GM12878 (cell line): ENCODE measurements around the gene PDE7B. TPM values are rescaled to one million over a fixed set of nuclear protein-coding genes. Genes with fewer than 3 reads are reported as not detected.

Experiments
- ATAC-seq: fragments of 200-7000 bp; cut with Tn5 transposase; 3 replicates; pipeline ENCODE4 v1.9.1; 2020; ENCODE audit warnings: mild to moderate bottlenecking, moderate library complexity
- BruUV-seq: library from RNA; stranded (reverse); fragments of 400-500 nt; replicated peaks from 2 replicates; lab custom pipeline; 2021; lab: Mats Ljungman, UMichigan
- CTCF ChIA-PET: fragments of 300-600 bp; sonication (Branson Sonifier 250); formaldehyde crosslinking; extraction: SDS; loops from one replicate; lab custom pipeline; 2021; ENCODE audit warnings: inconsistent platforms; lab: Yijun Ruan, JAX
- POLR2A ChIA-PET: fragments of 350-600 bp; formaldehyde crosslinking; extraction: SDS; loops from one replicate; lab custom pipeline; 2021; ENCODE audit warnings: inconsistent platforms; lab: Charles Lee
- RAD21 ChIA-PET: fragments of 300-600 bp; sonication (Branson Sonifier 250); formaldehyde crosslinking; loops from one replicate; lab custom pipeline; 2023; ENCODE audit warnings: antibody characterized with exemption; ENCODE audit not compliant: unreplicated experiment; lab: Charles Lee
- SMC1A ChIA-PET: fragments of 300-600 bp; sonication (Branson Sonifier 250); formaldehyde crosslinking; loops from one replicate; lab custom pipeline; 2023; ENCODE audit not compliant: unreplicated experiment, uncharacterized antibody; lab: Charles Lee
- DNase-seq: peaks from one replicate; pipeline ENCODE4 v3.0.0-alpha.2; 2011; ENCODE audit warnings: low read depth, low spot score
- FAIRE-seq: peaks from 3 replicates; lab custom pipeline; 2011; peaks lifted over from hg19 to GRCh38; lab: Jason Lieb, UNC
- H2AFZ ChIP-seq: 2 replicates; pipeline ENCODE4 v1.6.0; 2011; ENCODE audit warnings: low read depth, low read length, control low read depth; ENCODE audit not compliant: control insufficient read depth
- H3K27ac ChIP-seq: 2 replicates; pipeline ENCODE4 v1.5.1; 2011; ENCODE audit warnings: control low read depth; ENCODE audit not compliant: control insufficient read depth, insufficient read depth
- H3K27me3 ChIP-seq, 2 experiments: replicated peaks in 1 of 2; 2 replicates each; pipeline versions ENCODE4 v1.6.0 to v1.6.1; 2011; ENCODE audit warnings: low read length in 1 of 2; ENCODE audit not compliant: control insufficient read depth in 2 of 2, insufficient read depth in 2 of 2
- H3K36me3 ChIP-seq, 2 experiments: 2 replicates each; pipeline ENCODE4 v1.5.1; 2011; ENCODE audit warnings: low read length in 1 of 2; ENCODE audit not compliant: control insufficient read depth in 2 of 2, insufficient read depth in 2 of 2
- H3K4me1 ChIP-seq: 2 replicates; pipeline ENCODE4 v1.6.1; 2011; ENCODE audit warnings: mild to moderate bottlenecking, low read length, moderate library complexity, mixed read lengths; ENCODE audit not compliant: control insufficient read depth, insufficient read depth
- H3K4me2 ChIP-seq: 2 replicates; pipeline ENCODE4 v1.6.0; 2011; ENCODE audit warnings: control low read depth; ENCODE audit not compliant: control insufficient read depth, insufficient read depth
- H3K4me3 ChIP-seq: fragments of 200-600 bp; sonication (generic); 2 replicates; pipeline ENCODE4 v1.5.1; 2016
- H3K79me2 ChIP-seq: 2 replicates; pipeline ENCODE4 v1.6.0; 2011; ENCODE audit warnings: low read length; ENCODE audit not compliant: control insufficient read depth, insufficient read depth
- H3K9ac ChIP-seq: 2 replicates; pipeline ENCODE4 v1.8.0; 2011; ENCODE audit warnings: low read length, control low read depth, mixed read lengths; ENCODE audit not compliant: control insufficient read depth, insufficient read depth
- H3K9me3 ChIP-seq: replicated peaks from 3 replicates; pipeline ENCODE4 v1.5.1; 2011; ENCODE audit warnings: mild to moderate bottlenecking, low read length; ENCODE audit not compliant: control insufficient read depth, insufficient read depth
- H4K20me1 ChIP-seq: 2 replicates; pipeline ENCODE4 v1.6.0; 2011; ENCODE audit not compliant: control insufficient read depth, insufficient read depth
- BACH1 ChIP-seq: fragments of 450-650 bp; IDR thresholded peaks from 2 replicates; pipeline ENCODE4 v1.6.1; 2017; ENCODE audit warnings: mild to moderate bottlenecking, borderline replicate concordance
- CREB1 ChIP-seq: IDR thresholded peaks from 2 replicates; pipeline ENCODE4 v1.6.1; 2012; ENCODE audit warnings: low read depth, mild to moderate bottlenecking, inconsistent platforms
- E4F1 ChIP-seq: fragments of 450-650 bp; IDR thresholded peaks from 2 replicates; pipeline ENCODE4 v1.6.1; 2018; ENCODE audit warnings: borderline replicate concordance, mild to moderate bottlenecking; ENCODE audit not compliant: partially characterized antibody
- WGBS: methylation state at CpG from one replicate; pipeline ENCODE4 v1.1.6; 2016; ENCODE audit warnings: low lambda C conversion rate; ENCODE audit not compliant: insufficient replicate concordance, insufficient coverage; ENCODE audit errors: missing lambda C conversion rate; 5-methylcytosine and 5-hydroxymethylcytosine counted together
- in situ Hi-C: fragments of 300-500 bp; cut with MboI; formaldehyde crosslinking; loops from 9 replicates; pipeline ENCODE4 v1.14.3; 2018; ENCODE audit warnings: mixed read lengths
- intact Hi-C: fragments of 100-400 bp; cut with micrococcal nuclease; formaldehyde crosslinking; loops from one replicate; pipeline ENCODE4 v1.14.2; 2022; ENCODE audit not compliant: unreplicated experiment
- polyA plus RNA-seq, 11 experiments: library from polyadenylated mRNA; depleted of rRNA in 4 of 11; unstranded in 6 of 11; stranded (reverse) in 5 of 11; fragments of >200 nt; fragmentation: Nextera tagmentation in 4 of 11; fragmentation: Illumina TruSeq in 1 of 11; extraction: Ambion mirVana in 4 of 11; extraction: Trizol in 1 of 11; gene quantifications; 1 replicate in 1 of 11; 2 replicates in 10 of 11; pipeline versions ENCODE4 v1.2.1 to v1.2.3, GENCODE V29; 2011 to 2016; ENCODE audit warnings: inconsistent platforms in 2 of 11, missing spikeins in 2 of 11, low read depth in 1 of 11
- total RNA-seq, 4 experiments: library from RNA; depleted of rRNA in 3 of 4; stranded (reverse); fragments of >200 nt in 3 of 4; fragmentation: Illumina TruSeq in 1 of 4; extraction: Trizol in 1 of 4; gene quantifications; 2 replicates each; pipeline versions ENCODE4 v1.2.1 to v1.2.3, GENCODE V29; 2013 to 2021
- TF ChIP-seq, protein P1 (sequence below): fragments of 450-650 bp; formaldehyde crosslinking; IDR thresholded peaks from 2 replicates; pipeline ENCODE4 v1.4.0; 2022; ENCODE audit warnings: mild to moderate bottlenecking, moderate library complexity
- TF ChIP-seq, protein P2 (sequence below): fragments of 450-650 bp; IDR thresholded peaks from 2 replicates; pipeline ENCODE4 v1.6.1; 2016; ENCODE audit warnings: mild to moderate bottlenecking, moderate library complexity, borderline replicate concordance
- TF ChIP-seq, protein P3 (sequence below): fragments of 450-650 bp; IDR thresholded peaks from 2 replicates; pipeline ENCODE4 v1.6.1; 2018; ENCODE audit warnings: mild to moderate bottlenecking, low read depth, moderate library complexity; ENCODE audit not compliant: partially characterized antibody
- TF ChIP-seq, protein P4 (sequence below): fragments of 450-650 bp; IDR thresholded peaks from 2 replicates; pipeline ENCODE4 v1.6.1; 2017; ENCODE audit warnings: mild to moderate bottlenecking, low read depth, inconsistent platforms; ENCODE audit not compliant: poor library complexity, severe bottlenecking

Gene PDE7B
- total and polyA plus RNA-seq, 10 of the 15 experiments (the other 5 are each of a cell fraction or from before 2014, with no cell fraction given), result not detected

DNA sequence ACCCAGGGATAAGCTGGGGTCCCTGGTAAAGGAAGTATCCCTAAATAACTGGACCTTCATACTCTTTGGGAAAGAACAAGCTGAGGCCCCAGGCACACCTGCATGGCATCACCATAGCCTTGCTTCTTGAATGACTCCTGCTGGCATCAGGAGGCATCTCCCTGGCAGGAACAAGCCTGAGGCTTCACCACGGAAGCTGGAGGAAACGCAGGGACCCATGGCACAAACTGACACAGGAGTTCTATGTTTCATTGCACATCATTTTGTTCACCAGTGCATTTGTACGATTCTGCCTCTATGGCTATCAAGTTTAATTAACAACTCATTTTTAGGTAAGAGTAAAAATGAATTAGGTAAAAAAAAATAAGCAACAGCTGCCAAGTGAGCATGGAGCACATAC, 619 bp upstream of the PDE7B start:
- H4K20me1 ChIP-seq, result no peaks in the 10 kb centered on the region
- no peak overlapping the region for H3K4me2 ChIP-seq
- SMC1A ChIA-PET, result interaction anchor here (0.6 kb wide), 1 partner anchor 17 kb away, joined by 3 read pairs; no protein-coding TSS in a partner anchor
- TF ChIP-seq, protein P1, sequence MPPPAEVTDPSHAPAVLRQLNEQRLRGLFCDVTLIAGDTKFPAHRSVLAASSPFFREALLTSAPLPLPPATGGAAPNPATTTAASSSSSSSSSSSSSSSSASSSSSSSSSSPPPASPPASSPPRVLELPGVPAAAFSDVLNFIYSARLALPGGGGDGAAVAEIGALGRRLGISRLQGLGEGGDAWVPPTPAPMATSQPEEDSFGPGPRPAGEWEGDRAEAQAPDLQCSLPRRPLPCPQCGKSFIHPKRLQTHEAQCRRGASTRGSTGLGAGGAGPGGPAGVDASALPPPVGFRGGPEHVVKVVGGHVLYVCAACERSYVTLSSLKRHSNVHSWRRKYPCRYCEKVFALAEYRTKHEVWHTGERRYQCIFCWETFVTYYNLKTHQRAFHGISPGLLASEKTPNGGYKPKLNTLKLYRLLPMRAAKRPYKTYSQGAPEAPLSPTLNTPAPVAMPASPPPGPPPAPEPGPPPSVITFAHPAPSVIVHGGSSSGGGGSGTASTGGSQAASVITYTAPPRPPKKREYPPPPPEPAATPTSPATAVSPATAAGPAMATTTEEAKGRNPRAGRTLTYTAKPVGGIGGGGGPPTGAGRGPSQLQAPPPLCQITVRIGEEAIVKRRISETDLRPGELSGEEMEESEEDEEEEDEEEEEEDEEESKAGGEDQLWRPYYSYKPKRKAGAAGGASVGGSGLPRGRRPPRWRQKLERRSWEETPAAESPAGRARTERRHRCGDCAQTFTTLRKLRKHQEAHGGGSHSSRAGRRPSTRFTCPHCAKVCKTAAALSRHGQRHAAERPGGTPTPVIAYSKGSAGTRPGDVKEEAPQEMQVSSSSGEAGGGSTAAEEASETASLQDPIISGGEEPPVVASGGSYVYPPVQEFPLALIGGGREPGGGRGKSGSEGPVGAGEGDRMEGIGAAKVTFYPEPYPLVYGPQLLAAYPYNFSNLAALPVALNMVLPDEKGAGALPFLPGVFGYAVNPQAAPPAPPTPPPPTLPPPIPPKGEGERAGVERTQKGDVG (CRISPR knock-in tag), result no peak
- TF ChIP-seq BACH1, result no peak
- TF ChIP-seq, protein P2, sequence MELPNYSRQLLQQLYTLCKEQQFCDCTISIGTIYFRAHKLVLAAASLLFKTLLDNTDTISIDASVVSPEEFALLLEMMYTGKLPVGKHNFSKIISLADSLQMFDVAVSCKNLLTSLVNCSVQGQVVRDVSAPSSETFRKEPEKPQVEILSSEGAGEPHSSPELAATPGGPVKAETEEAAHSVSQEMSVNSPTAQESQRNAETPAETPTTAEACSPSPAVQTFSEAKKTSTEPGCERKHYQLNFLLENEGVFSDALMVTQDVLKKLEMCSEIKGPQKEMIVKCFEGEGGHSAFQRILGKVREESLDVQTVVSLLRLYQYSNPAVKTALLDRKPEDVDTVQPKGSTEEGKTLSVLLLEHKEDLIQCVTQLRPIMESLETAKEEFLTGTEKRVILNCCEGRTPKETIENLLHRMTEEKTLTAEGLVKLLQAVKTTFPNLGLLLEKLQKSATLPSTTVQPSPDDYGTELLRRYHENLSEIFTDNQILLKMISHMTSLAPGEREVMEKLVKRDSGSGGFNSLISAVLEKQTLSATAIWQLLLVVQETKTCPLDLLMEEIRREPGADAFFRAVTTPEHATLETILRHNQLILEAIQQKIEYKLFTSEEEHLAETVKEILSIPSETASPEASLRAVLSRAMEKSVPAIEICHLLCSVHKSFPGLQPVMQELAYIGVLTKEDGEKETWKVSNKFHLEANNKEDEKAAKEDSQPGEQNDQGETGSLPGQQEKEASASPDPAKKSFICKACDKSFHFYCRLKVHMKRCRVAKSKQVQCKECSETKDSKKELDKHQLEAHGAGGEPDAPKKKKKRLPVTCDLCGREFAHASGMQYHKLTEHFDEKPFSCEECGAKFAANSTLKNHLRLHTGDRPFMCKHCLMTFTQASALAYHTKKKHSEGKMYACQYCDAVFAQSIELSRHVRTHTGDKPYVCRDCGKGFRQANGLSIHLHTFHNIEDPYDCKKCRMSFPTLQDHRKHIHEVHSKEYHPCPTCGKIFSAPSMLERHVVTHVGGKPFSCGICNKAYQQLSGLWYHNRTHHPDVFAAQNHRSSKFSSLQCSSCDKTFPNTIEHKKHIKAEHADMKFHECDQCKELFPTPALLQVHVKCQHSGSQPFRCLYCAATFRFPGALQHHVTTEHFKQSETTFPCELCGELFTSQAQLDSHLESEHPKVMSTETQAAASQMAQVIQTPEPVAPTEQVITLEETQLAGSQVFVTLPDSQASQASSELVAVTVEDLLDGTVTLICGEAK, result no peak
- TF ChIP-seq, protein P3, sequence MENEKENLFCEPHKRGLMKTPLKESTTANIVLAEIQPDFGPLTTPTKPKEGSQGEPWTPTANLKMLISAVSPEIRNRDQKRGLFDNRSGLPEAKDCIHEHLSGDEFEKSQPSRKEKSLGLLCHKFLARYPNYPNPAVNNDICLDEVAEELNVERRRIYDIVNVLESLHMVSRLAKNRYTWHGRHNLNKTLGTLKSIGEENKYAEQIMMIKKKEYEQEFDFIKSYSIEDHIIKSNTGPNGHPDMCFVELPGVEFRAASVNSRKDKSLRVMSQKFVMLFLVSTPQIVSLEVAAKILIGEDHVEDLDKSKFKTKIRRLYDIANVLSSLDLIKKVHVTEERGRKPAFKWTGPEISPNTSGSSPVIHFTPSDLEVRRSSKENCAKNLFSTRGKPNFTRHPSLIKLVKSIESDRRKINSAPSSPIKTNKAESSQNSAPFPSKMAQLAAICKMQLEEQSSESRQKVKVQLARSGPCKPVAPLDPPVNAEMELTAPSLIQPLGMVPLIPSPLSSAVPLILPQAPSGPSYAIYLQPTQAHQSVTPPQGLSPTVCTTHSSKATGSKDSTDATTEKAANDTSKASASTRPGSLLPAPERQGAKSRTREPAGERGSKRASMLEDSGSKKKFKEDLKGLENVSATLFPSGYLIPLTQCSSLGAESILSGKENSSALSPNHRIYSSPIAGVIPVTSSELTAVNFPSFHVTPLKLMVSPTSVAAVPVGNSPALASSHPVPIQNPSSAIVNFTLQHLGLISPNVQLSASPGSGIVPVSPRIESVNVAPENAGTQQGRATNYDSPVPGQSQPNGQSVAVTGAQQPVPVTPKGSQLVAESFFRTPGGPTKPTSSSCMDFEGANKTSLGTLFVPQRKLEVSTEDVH, result no peak
- TF ChIP-seq, protein P4, sequence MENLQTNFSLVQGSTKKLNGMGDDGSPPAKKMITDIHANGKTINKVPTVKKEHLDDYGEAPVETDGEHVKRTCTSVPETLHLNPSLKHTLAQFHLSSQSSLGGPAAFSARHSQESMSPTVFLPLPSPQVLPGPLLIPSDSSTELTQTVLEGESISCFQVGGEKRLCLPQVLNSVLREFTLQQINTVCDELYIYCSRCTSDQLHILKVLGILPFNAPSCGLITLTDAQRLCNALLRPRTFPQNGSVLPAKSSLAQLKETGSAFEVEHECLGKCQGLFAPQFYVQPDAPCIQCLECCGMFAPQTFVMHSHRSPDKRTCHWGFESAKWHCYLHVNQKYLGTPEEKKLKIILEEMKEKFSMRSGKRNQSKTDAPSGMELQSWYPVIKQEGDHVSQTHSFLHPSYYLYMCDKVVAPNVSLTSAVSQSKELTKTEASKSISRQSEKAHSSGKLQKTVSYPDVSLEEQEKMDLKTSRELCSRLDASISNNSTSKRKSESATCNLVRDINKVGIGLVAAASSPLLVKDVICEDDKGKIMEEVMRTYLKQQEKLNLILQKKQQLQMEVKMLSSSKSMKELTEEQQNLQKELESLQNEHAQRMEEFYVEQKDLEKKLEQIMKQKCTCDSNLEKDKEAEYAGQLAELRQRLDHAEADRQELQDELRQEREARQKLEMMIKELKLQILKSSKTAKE, result no peak
- TF ChIP-seq CREB1, result no peak
- no peak for TF ChIP-seq E4F1

More for the DNA sequence above, 619 bp upstream of the PDE7B start:
- ATAC-seq, result no peak
- Histone ChIP-seq H3K9ac (no peak overlapping the region), H3K79me2 (no peaks in the 10 kb centered on the region), H3K36me3 (no peaks in the 10 kb centered on the region), H2AFZ (no peak overlapping the region), H3K9me3 (no peaks in the 10 kb centered on the region), H3K27me3 (peaks cover 0 to 4% of the 10 kb centered on the region in 2 experiments; a peak in 2 of 4 replicates), H3K4me3 (no peak overlapping the region), H3K27ac (no peak overlapping the region), H3K4me1 (no peaks in the 10 kb centered on the region)
- POLR2A ChIA-PET, result no interaction called here
- no peak for DNase-seq
- intact Hi-C loops, result no loop called here
- in situ Hi-C loops, result no loop called here
- no peak for FAIRE-seq
- WGBS, result 12% methylated on average over 3 of the region's 3 CpGs
- RAD21 ChIA-PET, result no interaction called here
- CTCF ChIA-PET, result interaction anchor here (1.0 to 1.1 kb wide), 2 partner anchors 264 to 375 kb away, joined by 3 to 4 read pairs; no protein-coding TSS in a partner anchor
- no TSS peak for BruUV-seq
